ES-I3 (cell line): ENCODE results near the gene BLVRB.
"Not testable (repeated sequence)": the region's sequence is repeated elsewhere in the genome, so short reads cannot be mapped to it uniquely, and the experiment has no call there.

Source experiments
- H3K36me3 ChIP-seq: 2 replicates; pipeline ENCODE4 v1.6.1; 2013; ENCODE audit warnings: mild to moderate bottlenecking, low read length, control low read depth, moderate library complexity; ENCODE audit not compliant: insufficient read depth
- H3K4me1 ChIP-seq: 2 replicates; pipeline ENCODE4 v1.6.1; 2013; ENCODE audit warnings: mild to moderate bottlenecking, control low read depth, low read length; ENCODE audit not compliant: insufficient read depth
- H3K9ac ChIP-seq: 2 replicates; pipeline ENCODE4 v1.6.1; 2013; ENCODE audit warnings: low read depth, mild to moderate bottlenecking, low read length, moderate library complexity
- H3K9me3 ChIP-seq: 2 replicates; pipeline ENCODE4 v1.6.1; 2013; ENCODE audit warnings: mild to moderate bottlenecking, low read length, moderate library complexity; ENCODE audit not compliant: control insufficient read depth, insufficient read depth

Gene BLVRB

GRCh38 chr19:40449506-40449905, 16.0 kb downstream of the BLVRB start:
- Histone ChIP-seq H3K36me3 (no peaks in the 10 kb centered on the region; the same call in 1 of the 2 replicates), H3K9me3 (no peaks in the 10 kb centered on the region), H3K9ac (no peak overlapping the region), H3K4me1 (peaks cover 10% of the 10 kb centered on the region)

DNA sequence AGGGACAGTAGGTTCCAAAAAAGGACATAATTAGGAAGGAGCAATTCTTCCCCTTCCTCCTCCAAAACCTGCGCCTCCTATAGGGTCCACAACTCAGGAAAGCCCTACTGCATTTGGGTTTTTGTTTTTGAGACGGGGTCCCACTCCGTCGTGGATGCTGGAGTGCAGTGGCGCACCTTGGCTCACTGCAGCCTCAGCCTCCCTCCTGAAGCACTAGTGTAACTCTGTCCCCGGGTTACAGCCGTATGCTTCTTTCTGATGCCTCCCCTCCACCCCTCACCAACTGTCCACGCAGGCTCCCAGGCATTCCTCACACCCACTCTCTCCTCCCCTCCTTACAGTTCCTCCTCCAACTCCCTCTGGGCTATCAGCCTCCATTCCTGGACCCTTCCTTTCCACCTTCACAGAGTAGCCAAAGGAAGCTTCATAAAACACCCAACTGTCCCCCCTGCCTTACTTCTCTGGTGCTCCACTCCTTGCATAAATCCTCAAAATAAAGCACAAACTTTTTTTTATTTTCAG, 19.2 kb downstream of the BLVRB start:
- H3K36me3 ChIP-seq = peaks cover 6% of the 10 kb centered on the region; the same call in 1 of the 2 replicates
- H3K9me3 ChIP-seq = no peaks in the 10 kb centered on the region
- H3K4me1 ChIP-seq = peaks cover 18% of the 10 kb centered on the region
- no peak overlapping the region for H3K9ac ChIP-seq

DNA sequence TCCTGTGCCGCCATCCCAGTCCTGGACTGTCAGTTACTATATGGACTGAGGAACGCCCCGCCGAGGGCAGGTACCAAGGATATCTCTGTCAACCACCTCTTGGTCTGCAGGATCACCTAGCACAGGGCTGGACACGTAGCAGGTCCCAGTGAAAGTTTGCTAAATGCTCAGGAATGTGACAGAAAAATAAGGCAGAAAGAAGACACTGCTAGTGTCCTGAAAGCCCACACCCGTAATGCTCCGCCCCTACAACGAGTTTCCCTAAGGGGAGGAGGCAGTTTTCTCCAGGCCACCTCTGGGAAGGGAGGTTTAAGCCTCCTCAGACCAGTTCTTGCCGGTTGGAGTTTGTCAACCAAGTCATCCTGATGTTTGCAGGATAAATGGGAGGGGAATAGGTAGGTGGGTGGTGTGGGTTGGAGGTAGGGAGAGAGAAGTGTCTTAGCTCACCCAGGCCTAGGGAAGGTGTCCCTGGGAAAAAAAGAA, 19.7 kb downstream of the BLVRB start:
- Histone ChIP-seq H3K9me3 (no peaks in the 10 kb centered on the region), H3K36me3 (peaks cover 11% of the 10 kb centered on the region; the same call in 1 of the 2 replicates), H3K4me1 (peaks cover 15% of the 10 kb centered on the region), H3K9ac (no peak overlapping the region)

GRCh38 chr19:40444825-40445312, 20.7 kb downstream of the BLVRB start:
- Histone ChIP-seq H3K4me1 (peaks cover 15% of the 10 kb centered on the region), H3K9ac (peak overlapping the region; percentile 55), H3K9me3 (no peaks in the 10 kb centered on the region), H3K36me3 (peaks cover 16% of the 10 kb centered on the region; the same call in 1 of the 2 replicates)

DNA sequence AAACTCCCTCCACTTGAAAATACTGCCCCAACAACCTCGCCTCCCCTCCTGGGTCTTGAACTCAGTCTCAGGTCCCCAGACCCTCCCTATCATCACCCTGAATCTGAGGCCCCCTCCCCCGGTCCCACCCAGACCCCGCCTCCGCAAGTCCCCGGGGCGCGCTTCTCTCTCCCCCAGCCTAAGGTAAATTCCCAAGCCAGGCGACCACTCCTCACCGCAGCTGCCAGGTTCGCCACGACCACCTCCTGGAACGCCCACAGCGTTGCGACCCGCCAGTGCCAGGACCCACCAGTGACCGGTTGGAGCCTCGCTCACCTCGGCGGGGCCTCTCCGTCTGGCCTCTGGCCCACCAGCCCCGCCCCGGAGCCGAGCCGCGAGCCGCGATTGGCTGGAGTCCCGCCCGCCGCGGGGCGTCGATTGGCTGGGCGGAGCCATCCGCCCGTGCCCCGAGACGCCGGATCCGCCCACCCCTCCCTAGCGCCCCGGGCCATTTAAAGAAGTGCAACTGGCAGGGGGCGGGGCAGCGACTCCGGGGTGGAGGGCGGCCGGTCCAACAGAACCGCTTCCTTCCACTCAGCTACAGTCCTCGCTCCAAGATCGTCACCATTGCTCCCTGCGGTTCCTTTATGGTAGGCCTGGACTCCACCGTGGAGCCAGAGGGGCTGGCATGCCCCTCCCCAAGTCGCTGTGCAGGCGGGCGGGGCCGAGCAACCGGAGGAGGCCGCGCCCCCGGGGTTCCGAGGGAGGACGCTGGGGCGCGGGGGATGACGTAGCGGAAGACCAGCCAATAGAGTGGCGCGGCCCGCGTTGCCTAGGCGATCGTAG, 21.3 kb downstream of the BLVRB start, which contains the start of gene SERTAD3:
Gene SERTAD3 (minus strand): TSS at position 336 of the 825 bp plus-strand sequence. CDS start 2,255 bp downstream, outside the sequence.
- H3K9ac ChIP-seq = peak within 1 kb of the TSS; percentile 99
- peaks cover 16% of the 10 kb centered on the region; the same call in 1 of the 2 replicates for H3K36me3 ChIP-seq
- H3K9me3 ChIP-seq = no peaks in the 10 kb centered on the region
- H3K4me1 ChIP-seq = peaks cover 15% of the 10 kb centered on the region

DNA sequence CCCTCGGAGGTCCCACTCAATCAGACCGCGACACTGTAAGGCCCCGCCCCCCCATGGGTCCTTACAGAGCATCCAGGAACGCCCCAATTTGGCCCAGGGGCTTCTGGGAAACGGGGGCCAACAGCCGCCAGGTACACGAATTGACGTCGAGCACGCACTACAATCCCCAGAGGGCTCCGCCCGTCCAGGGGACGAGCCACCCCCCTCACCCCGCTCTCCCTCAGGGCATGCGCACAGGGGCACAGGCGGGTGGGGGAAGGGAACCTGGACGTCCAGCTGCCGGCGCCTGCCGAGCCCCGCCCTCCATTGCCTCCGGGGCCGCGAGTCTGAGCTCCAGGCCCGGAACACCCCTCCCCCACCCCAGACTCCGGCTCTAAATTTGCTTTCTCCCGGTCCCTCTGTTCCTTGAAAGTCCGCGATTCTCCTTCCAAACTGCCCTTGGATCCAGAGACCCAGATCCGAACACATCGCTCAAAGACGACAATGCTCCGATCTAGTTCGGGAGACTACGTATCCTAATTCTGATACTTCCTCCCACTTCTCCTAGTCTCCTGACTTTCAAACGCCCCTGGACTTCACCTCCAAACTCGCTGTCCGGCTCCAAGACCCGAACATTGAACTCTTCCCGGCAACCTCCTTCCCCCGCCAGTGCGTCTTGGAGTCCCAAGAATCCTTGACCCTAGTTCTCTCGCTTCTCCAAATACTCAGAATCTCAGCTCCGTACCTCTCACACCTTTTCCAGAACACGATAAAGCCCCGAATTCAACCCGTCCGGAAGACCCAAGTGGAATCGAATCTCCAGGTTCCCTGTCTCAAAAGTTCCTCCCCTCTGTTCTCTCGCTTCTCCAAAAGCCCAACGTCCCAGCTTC, 22.2 kb downstream of the BLVRB start:
- peak overlapping the region; percentile 99 for H3K9ac ChIP-seq
- no peaks in the 10 kb centered on the region for H3K9me3 ChIP-seq
- peaks cover 16% of the 10 kb centered on the region; the same call in 1 of the 2 replicates for H3K36me3 ChIP-seq
- peaks cover 15% of the 10 kb centered on the region for H3K4me1 ChIP-seq

- Histone ChIP-seq H3K9ac (peak overlapping the region; percentile 62; the same call in 1 of the 2 replicates), H3K4me1 (peaks cover 15% of the 10 kb centered on the region)
Measured at GRCh38 chr19:40442328-40443130, 23.0 kb downstream of the BLVRB start.

GRCh38 chr19:40441719-40442253, 23.8 kb downstream of the BLVRB start:
- H3K4me1 ChIP-seq = peaks cover 15% of the 10 kb centered on the region
- H3K9me3 ChIP-seq = no peaks in the 10 kb centered on the region
- H3K9ac ChIP-seq = no peak overlapping the region
- H3K36me3 ChIP-seq = peaks cover 16% of the 10 kb centered on the region; the same call in 1 of the 2 replicates

More at GRCh38 chr19:40442328-40443130, 23.0 kb downstream of the BLVRB start:
- Histone ChIP-seq H3K9me3 (no peaks in the 10 kb centered on the region), H3K36me3 (peaks cover 16% of the 10 kb centered on the region; the same call in 1 of the 2 replicates)

- peaks cover 16% of the 10 kb centered on the region; the same call in 1 of the 2 replicates for H3K36me3 ChIP-seq
- H3K9me3 ChIP-seq = no peaks in the 10 kb centered on the region
- no peak overlapping the region for H3K9ac ChIP-seq
- H3K4me1 ChIP-seq = peaks cover 13% of the 10 kb centered on the region
Measured at GRCh38 chr19:40438284-40438683, 27.3 kb downstream of the BLVRB start.

GRCh38 chr19:40433391-40434216, 31.9 kb downstream of the BLVRB start:
- Histone ChIP-seq H3K9me3 (no peaks in the 10 kb centered on the region), H3K36me3 (no peaks in the 10 kb centered on the region), H3K4me1 (peaks cover 5% of the 10 kb centered on the region; the same call in 1 of the 2 replicates), H3K9ac (peak overlapping the region; percentile 69)

DNA sequence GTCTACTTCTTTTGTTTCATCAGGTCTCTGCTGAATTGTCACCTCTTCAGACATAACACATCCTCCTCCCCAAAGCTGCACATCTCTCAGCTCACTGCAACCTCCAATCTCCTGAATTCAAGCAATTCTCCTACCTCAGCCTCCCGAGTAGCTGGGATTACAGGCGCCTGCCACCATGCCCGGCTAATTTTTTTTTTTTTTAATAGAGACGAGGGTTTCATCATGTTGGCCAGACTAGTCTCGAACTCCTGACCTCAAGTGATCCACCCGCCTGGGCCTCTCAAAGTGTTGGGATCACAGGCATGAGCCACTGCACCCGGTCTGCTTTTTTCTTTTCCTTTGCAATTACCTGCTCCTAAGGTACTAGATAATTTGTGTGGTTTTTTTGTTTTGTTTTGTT, 32.8 kb downstream of the BLVRB start:
- not testable (repeated sequence) for H3K9ac ChIP-seq, H3K4me1 ChIP-seq

GRCh38 chr19:40431698-40432097, 33.8 kb downstream of the BLVRB start:
- Histone ChIP-seq H3K9me3 (no peaks in the 10 kb centered on the region), H3K36me3 (no peaks in the 10 kb centered on the region), H3K4me1 (peaks cover 5% of the 10 kb centered on the region; the same call in 1 of the 2 replicates), H3K9ac (no peak overlapping the region)

More for the DNA sequence above, 32.8 kb downstream of the BLVRB start:
- H3K36me3 ChIP-seq, H3K9me3 ChIP-seq: not testable (repeated sequence)
